ENCODE results near the gene NFIA.
"Not testable (repeated sequence)": the region's sequence is repeated elsewhere in the genome, so short reads cannot be mapped to it uniquely, and the experiment has no call there.

Gene NFIA

DNA sequence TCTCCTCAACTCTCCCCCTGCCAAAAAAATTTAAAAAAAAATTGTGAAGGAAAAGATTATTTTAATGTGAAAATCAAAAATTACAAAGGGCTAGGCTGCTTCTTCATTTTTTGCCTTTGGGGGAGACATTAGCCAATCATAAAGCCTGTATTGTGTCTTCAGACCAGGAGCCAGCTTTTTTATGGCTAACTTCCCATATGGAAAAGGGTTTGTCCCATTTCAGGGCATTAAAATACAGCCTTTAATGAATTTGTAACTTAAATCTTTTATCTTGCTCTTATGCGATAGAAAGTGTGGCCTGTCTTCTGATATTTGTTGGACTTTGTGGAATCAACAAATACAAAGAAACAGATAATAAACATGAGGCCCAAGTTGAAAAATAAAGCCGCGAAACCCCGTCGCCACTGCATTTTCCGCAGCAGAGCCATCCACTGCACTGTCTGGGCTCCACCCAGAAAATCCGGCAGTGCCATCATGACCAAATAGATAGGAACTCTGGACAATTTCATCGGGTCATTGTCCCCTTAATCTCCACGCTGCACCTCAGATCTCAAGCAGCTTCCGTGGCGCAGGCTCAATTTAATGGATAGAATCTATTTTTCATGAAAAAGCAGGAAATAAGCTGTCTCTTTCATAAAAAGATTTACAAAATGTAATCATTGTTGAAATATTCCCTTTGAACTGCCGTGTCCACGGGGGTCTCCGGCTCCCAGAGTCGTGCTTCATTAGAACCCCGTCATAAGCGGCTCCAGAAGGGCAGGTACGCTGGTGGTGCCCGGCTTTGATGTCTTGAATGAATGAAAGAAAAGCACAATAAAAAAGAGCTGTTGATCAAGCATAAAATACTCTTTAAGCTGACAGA, 365.0 kb downstream of the NFIA start:
- no peak for DNase-seq

DNA sequence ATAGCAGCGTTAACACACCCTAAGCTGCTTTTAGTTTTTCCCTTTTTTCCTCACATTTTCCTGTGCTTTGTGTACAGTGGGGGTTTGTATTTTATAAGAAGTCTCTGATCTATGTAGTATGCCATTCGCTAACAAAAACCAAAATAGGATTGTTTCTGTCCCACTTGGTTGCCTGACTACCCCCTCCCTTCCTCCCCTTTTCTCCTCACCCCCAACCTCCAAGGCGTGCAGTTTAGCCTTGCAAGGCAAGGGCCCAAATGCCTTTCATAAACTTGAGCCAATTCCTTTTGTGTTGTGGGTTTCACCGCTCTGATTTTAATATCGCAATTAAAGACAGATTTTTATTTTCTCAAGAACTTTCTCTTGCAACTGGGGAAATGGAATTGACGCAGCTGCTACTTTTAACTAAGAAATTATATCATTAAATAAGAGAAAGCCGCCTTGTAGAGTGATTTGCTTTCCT, 365.6 kb downstream of the NFIA start:
- no peak for DNase-seq

DNA sequence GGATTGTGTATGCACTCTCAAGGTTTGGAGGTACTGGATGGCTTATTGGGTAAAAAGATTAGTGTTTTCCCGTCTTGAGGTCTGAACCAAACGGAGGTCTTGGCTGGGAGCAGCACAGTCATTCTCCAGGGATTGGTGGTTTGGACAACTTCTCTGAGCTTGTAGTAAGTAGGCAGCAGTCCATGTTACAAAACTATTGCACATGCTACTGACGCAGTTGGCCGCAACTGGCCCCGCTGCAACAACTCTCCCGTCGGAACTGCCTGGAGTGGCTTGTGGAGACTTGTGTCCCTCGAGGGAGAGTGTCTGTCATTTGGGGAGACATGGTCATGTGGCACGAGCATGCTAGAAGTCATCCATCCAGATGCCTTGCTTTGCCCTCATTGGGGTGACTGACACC, 366.6 kb downstream of the NFIA start:
- DNase-seq, result peak; percentile 89

DNA sequence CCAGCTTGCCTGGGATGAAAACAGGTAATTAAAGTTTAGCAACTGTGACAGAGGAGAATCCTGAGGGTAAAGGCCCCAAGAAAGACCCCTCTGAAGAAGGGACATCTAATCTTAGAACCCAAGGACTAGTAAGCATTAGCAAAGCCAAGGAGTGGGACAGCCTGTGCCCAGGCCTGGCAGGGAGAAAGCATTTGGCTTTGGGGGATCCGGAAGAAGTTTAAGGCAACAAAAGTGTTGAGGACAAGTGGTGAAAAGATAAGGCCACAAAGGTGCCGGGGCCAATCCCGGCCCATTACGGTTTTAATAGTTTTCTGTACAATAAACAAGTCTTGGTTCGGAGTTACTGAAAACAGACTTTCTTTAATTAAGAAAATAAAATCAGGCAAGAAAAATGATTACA, 367.0 kb downstream of the NFIA start:
- DNase-seq, result no peak

DNA sequence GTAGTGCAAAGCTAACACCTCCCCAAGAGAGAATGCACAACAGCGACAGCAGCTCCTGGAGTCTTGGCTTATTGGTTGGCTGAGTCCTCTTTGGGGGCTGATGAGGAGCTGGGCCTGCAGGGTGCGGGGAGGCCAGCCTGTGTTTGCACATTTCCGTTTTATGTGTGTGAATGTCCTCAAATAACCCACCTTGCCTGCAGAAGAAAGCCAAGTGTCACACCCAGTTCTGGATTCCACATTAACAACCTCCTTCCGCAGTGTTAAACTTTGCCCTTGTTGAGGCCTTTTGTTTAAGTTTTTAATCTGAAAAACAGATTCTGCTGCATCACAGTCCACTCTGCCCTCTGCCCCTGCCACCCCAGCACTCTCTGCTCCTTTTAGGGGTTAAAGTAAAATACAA, 368.1 kb downstream of the NFIA start:
- no peak for DNase-seq

DNA sequence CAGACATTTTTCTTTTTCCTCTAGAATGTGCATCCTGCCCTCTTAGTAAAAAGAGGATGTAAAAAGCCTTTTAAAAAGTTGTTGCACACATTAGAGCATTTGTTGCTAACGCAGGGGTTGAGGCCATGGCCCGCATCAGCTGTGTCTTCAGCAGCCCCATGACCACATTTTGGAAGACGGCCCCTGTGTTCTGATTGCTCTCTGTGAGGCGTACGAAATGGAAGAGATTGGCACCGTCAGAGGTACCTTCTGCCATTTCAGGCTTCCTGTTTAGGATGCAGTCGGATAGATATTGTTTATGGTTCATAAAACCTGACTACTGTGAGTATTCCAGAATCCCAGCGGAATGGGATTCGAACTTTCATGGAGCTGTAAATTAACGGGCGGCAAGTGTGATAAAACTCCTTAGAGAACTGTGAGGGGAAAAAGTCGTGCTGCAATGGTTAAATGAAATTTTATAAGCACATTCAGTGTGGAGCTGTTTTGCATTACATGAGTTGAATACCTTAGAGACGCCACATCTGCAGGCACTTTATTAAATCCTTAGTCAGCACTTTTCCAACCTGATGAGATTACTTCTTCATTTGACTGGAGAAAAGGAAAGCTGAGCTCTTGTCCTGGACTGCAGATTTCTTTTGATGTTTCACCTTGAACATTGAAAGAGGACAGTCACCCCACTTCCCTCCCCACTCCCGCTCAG, 368.7 kb downstream of the NFIA start:
- DNase-seq, result peak; percentile 77

DNA sequence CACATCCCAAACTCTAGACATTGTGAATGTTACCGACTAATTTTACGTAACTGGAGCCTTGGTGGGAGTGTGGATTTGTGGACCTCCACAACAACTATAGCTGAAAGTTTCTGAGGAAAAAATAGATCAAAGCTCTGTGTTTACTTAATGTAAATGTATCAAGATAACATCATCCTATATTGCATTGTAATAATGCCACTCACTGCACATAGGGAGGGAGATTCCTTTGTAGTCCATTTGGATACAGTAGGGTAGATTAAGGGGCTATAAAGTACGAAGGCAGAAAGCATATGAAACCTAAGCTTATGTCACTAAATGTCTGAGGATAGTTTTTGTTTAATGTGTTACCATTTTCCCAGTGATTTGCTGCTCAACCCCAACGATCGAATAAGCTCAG, 369.2 kb downstream of the NFIA start:
- no peak for DNase-seq

DNA sequence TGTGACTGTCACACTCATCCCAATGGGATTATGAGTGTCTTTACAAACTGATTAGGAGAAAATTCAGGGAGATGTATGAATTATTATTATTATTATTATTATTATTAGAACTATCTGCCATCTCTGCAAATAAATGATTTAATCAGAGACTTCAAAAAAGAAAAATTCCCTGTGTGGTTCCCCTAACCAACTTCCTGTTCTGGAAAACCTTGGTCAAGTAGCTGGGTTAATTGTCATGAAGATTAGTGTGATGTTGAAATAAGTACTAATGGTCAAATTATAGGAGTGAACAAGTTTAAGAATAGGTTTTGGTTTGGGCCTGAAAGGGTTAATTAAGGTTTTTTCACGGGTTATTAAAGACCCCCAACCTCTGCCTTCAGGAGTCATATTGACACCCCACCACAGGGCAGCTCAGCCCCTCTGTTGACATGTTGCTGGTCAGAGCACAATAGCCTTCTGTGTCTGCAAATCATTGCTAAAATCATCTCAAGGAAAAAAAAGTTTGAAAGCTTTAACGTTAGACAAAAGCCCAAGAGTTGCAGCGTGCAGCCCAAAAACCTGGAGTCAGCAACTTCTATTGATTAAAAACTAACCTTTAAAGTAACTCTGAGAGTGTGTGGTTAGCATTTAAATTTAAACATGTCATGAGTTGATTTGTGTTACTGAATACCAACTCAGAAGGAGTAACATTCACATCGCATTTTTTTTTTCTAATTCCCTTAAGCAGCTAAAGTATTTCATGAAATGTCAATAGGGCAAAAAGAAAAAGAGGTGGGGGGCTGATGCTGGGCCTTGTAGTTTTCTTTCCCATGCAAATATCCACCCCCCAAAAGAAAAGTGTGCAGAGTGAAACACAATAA, 370.0 kb downstream of the NFIA start:
- no peak for DNase-seq

DNA sequence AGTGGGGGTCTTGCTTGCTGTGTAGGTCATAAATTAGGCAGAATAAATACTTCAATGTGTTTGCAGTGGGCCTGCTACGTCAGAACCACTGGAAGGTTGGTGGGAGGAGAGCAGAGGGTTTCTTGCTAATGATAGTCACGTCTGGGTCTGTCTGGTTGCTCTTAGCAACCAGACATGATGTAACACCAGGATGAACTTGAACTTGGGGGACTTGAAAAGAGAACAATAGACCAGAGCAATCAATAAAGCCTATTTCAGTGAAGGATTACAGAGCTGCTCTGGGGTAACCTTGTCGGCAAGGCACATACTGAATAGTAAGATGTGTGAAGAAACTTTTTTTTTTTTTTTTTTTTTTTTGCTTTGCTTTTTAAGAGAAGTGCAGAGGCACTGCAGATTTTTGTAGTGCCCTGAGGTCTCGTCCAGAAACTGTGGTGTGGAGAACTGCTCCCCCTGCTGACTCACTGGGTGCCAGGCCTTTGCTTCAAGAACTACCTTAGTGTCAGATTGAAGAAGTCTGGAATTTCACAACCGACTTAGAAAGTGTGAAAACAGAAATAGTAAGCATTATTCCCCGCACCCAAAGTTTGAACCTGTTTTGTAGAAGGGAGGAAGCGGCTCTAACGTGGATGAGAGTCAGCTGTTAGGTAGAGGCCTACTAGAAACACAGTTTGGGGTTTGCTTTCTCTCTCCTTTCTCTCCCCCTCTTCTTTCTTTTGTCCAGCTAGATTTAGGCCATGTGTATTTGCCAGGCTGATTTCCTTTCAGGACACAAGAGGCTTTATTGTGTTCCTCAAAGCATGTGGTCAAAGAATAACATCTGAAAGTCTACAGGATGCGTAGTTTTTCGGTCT, 371.0 kb downstream of the NFIA start:
- DNase-seq, result peak; percentile 94

DNA sequence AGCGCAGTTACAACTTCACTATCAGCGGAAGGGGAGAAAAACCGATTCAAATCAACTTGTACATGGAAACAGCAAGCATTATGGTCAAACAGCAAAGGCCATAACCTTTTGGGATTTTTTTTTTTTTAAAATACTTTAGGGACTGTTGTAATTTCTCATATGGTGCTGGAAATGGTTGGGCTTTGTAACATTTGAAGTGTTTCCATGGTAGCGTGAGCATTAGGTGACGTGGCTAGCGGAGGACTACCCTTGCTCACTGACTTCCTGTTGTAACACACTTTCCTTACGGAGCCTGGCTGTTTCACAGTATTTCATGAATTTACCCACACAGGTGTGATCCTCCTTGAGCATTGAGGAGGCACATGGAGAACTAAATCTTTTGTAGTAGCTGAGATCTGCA, 373.0 kb downstream of the NFIA start:
- no peak for DNase-seq

DNA sequence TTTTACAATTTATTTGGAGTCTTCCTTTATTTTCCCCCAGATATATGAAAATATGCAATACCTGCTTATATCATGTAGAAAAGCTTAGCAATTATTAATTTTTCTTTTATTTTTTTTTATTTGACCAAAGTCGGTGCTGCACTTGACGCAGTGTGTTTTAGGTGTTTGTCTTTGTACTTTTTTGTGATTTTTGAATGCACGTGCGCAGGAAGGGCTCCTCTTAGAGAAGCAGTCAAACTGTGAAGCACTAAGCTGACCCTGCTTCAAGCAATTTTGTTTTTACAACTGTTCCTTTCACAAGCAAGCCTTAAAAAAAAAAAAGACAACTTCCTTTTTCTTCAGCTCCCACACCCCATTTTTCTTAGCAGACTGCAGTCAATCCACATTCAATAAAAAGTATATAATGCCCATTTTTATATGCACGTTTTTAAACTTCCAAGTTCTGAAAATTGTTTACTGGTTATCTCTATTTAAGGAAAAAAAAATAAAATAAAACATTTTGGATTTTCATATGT, 375.2 kb downstream of the NFIA start:
- no peak for DNase-seq

DNA sequence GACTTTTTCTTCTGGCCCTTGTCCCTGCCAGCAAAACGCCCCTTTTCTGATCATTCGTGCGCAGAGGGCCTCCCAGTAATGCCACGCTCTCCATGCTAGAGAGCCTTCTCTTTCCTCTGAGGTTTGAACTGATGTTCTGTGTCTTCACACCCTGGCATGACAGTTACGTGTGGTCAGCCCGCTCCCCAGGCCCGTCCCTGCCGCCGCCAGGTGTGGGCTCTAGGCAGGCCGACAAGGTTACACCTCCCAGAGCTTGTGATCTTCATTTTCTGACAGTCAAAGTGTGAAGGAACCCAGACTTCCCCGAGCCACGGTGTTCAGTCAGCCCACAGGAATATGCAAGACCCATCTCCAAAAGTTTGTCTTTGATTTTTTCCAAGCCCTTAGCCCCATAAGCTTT, 377.0 kb downstream of the NFIA start:
- no peak for DNase-seq

DNA sequence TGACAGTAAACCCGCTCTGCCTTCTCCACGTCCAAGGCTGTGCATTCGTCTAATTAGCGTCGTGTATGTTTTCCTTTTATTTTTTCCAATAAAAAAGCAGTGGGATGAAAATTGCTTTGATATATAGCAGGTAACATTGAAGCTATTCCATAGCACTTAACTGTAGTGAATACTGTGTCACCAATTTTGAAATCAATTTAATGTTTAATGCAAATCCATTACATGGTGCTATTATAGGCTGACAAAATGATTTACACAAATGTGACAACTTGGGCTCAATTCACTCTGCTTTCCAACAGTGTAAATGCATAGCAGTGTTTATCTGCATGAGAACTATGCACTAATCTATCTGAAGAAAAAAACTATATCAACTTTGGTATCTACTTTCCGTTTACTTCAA, 377.8 kb downstream of the NFIA start:
- DNase-seq, result no peak

DNA sequence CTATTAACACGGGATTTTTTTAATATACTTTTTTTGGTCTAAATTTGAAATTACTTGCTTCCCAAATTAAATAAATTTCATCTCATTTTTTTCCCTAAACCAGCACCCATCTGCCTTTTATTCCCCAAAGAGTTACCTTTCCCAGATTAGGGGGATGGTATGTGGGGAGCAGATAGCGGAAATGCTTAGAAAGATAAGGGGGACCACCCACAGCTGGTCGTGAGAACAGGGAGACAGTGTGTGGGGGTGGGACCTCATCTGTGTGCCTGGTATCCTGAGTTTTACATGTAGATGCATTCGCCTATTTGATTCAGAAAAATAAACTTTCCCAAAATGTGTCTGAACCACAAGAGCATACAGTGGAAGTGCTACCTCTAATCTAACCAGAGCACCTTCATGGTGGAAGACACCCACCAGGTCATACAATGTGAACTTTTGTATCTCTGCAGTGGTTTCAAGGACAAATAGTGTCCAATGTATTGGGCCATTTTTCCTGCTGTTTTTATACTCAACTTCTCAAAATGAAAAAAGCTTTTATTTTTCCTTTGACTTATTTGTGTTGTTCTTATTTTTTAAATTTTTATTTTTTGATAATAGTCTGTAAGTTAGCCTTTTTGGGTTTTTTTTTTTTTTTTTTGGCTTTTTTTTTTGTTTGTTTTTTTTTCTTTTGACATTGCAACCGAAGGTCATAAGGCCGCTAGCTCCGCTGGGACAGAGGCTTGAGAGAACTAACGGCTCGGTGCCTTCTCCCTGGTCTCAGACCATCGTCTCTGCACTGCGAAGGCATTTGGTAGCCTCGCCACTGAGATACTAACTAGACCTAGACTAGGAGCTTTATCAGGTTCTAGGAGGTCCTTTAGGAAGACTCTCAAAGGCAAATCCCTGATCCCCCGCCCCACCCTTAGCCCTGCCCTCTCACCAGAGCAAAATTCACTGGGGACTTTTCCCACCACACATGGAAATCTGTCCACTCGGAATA, 379.3 kb downstream of the NFIA start:
- DNase-seq, result no peak

DNA sequence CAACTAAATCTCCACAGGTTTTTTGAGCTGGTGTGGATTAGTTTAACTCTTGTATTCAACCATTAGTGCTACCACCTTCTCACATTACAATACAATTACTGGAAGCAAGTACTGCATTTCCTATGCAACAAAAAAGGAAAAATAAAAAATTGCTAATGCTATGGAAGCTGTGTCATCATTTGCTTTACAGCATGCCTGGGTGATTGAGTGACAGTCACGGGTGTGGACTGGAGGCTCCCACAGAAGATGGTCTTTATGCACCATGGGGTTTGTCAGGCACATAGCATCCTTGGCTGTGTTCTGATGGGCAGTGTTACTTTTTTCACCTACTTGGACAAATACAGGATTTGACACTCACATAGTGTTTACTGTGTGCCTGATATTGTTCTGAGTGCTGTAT, 380.3 kb downstream of the NFIA start:
- DNase-seq, result no peak

DNA sequence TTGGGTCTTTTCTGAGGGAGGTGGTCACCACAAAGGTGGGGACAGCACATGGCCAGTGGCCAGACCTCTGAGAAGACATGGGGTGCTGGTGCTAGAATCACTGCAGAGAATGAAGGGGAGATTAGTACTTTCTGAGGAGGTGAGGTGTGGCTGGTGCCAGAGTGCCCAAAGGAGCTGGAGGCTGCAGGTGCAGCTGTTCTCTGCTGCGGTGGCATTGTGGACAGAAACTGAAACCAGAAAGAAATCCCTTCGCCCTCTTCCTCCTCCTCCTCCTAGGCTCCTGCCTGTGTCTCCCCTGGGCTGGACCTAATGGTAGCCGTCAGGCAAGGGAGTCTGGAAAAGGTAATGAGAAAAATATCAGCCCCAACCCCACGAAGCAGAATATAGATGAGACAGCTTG, 380.9 kb downstream of the NFIA start:
- DNase-seq, result no peak

DNA sequence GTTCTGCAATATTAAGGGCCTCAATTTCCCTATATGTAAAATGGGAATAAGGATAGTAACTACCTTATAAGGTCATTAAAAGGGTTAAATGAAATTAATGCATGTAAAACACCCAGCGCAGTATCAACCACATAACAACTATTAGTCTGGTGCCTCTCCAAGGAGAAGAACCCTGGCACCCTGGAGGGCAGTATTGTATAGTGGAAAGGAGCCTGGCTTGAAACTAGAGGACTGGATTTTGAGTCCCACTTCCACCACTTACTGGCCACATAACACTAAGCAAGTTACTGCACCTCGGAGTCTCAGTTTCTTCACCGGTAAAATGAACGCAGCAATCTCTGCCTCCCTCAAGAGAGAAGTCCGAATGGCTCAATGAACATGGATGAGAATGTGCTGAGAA, 385.5 kb downstream of the NFIA start:
- DNase-seq, result not testable (repeated sequence)

DNA sequence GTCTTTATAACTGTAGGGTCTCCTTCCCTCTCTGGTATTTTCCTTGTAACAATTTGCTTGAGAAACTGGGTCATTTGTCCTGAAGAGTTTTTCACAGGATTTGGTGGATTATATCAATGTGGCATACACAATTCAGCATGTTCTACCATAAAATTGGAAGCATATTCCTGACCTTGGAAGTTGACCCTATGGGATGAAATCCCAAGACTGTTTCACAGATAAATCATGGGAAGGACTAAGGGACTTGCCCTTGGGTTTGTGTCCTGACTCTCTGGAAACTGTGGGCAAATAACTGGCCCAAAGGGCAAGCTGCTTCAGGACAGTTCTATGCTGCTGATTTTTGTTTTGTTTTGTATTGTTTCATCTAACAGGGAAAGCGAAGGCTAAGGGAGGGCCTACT, 387.0 kb downstream of the NFIA start:
- DNase-seq, result no peak

DNA sequence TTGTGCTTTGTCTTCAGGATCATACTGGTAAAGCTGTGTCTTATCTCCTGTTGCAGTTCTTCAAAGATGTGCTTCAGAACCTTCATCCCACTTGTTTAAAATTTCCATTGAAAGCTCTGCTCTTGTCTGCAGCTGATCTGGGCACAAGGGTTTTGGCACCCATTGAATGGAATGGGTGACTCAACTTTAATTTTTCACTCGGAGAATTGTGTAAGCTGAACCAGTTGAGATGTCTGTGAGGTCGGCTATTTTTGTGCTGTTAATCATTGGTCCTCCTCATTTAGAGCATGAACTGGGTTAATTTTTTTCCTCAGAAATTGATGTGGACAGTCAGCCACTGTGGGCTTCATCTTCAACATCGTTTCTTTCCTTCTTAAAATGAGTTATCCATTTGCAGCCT, 390.5 kb downstream of the NFIA start:
- no peak for DNase-seq

DNA sequence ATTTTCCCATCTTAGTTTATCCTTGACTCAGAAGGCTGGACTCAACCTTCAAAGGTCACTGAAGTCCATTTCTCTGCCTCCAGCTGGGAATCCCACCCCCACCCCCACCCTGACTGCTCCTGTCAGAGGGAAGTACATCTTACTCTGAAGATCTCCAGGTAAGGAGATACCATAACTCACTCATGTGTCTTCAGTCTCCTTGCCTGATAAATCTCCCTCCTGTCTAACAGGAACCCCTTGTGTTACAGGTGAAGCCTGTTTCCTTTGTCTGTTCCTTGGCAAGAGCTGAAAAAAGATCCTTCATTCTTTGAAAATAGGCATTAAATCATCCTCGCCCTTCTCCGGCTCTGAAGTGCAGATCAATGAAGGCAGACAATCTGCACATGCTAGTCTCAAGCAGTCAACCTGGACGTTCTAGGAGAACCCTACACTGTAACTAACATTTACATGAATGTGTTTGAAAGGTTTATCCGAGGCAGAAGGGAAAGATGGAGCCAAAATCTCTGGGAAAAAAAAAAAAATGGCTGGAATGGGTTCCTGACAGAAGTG, 392.0 kb downstream of the NFIA start:
- DNase-seq, result no peak

DNA sequence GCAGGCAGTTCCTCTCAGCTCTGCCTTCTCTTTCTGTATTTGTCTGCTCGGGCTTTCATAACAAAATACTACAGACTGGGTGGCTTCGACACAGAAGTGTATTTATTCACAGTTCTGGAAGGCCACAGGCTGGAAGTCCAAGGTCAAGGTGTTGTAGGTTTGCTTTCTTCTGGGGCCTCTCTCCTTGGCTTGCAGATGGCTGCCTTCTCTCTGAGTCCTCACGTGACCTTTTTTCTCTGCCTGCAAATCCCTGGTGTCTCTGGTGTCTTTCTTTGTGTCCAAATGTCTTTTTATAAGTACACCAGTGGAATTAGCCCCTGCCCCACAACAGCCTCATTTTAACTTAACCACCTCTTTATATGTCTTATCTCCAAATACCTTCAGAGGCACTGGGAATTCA, 392.6 kb downstream of the NFIA start:
- DNase-seq, result no peak

All from femur (tissue), 1 donor.